A673 (cell line): Measurements from ENCODE around the gene ATP1A1.

Experiments used
- CTCF ChIP-seq: fragments of 300-800, 200-600 bp; sonication (generic); conservative IDR thresholded peaks from 2 replicates; pipeline ENCODE4 v1.5.1; 2017; ENCODE audit warnings: low read depth, mild to moderate bottlenecking, antibody characterized with exemption, low read length, moderate library complexity, mixed read lengths
- EZH2 ChIP-seq: fragments of 200-600 bp; sonication (generic); IDR thresholded peaks from 2 replicates; pipeline ENCODE4 v1.6.1; 2017; ENCODE audit warnings: borderline replicate concordance, low read depth, mild to moderate bottlenecking, mixed read lengths, antibody characterized with exemption, low read length; ENCODE audit not compliant: poor library complexity, severe bottlenecking

GRCh38 chr1:116389013-116389412, 16.0 kb downstream of the ATP1A1 start:
- no peak for TF ChIP-seq CTCF
- TF ChIP-seq EZH2 = no peak
